GM23248 (cell line): ENCODE data around the gene RTN4R. TPM values are rescaled to one million over a fixed set of nuclear protein-coding genes. Genes with fewer than 3 reads are reported as not detected.

Source experiments
- DNase-seq: peaks from one replicate; pipeline ENCODE4 v3.0.0-alpha.2; 2015
- H2AFZ ChIP-seq: fragments of 200-600 bp; sonication (generic); 2 replicates; pipeline ENCODE4 v1.6.1; 2016; ENCODE audit warnings: antibody characterized with exemption
- H3F3A ChIP-seq: fragments of 200-600 bp; sonication (generic); 2 replicates; pipeline ENCODE4 v1.6.1; 2016; ENCODE audit warnings: mild to moderate bottlenecking, antibody characterized with exemption, mixed run types; ENCODE audit not compliant: insufficient read depth
- H3K27ac ChIP-seq: fragments of 200-600 bp; sonication (generic); 2 replicates; pipeline ENCODE4 v1.5.1; 2016; ENCODE audit warnings: mild to moderate bottlenecking
- H3K27me3 ChIP-seq: fragments of 200-600 bp; sonication (generic); replicated peaks from 2 replicates; pipeline ENCODE4 v1.6.1; 2016; ENCODE audit warnings: mild to moderate bottlenecking; ENCODE audit not compliant: insufficient read depth
- H3K36me3 ChIP-seq: fragments of 200-600 bp; sonication (generic); 2 replicates; pipeline ENCODE4 v1.6.1; 2016; ENCODE audit warnings: low read depth, mild to moderate bottlenecking
- H3K4me1 ChIP-seq: fragments of 200-600 bp; sonication (generic); 2 replicates; pipeline ENCODE4 v1.6.1; 2016; ENCODE audit warnings: mild to moderate bottlenecking; ENCODE audit not compliant: insufficient read depth
- H3K4me2 ChIP-seq: fragments of 200-600 bp; sonication (generic); one replicate; pipeline ENCODE4 v1.6.1; 2016; ENCODE audit warnings: mild to moderate bottlenecking; ENCODE audit not compliant: unreplicated experiment
- H3K4me3 ChIP-seq: fragments of 200-600 bp; sonication (generic); 2 replicates; pipeline ENCODE4 v1.5.1; 2016; ENCODE audit warnings: mild to moderate bottlenecking
- H3K79me2 ChIP-seq: fragments of 200-600 bp; sonication (generic); 2 replicates; pipeline ENCODE4 v1.6.1; 2016; ENCODE audit warnings: mild to moderate bottlenecking; ENCODE audit not compliant: insufficient read depth
- H3K9ac ChIP-seq: fragments of 200-600 bp; sonication (generic); 2 replicates; pipeline ENCODE4 v1.6.1; 2016; ENCODE audit warnings: mild to moderate bottlenecking
- H3K9me2 ChIP-seq: fragments of 200-600 bp; sonication (generic); 2 replicates; pipeline ENCODE4 v1.6.1; 2016; ENCODE audit warnings: mixed run types, mild to moderate bottlenecking, moderate library complexity; ENCODE audit not compliant: insufficient read depth
- H3K9me3 ChIP-seq: fragments of 200-600 bp; sonication (generic); one replicate; pipeline ENCODE4 v1.6.1; 2017; ENCODE audit warnings: low read depth
- H4K20me1 ChIP-seq: fragments of 200-600 bp; sonication (generic); 2 replicates; pipeline ENCODE4 v1.6.0; 2016; ENCODE audit not compliant: insufficient read depth
- EZH2 ChIP-seq: fragments of 200-600 bp; sonication (generic); IDR thresholded peaks from 2 replicates; pipeline ENCODE4 v1.6.1; 2018; ENCODE audit warnings: antibody characterized with exemption, mild to moderate bottlenecking; ENCODE audit not compliant: insufficient read depth, poor library complexity, severe bottlenecking
- EZH2phosphoT487 ChIP-seq: fragments of 200-600 bp; sonication (generic); IDR thresholded peaks from 2 replicates; pipeline ENCODE4 v1.6.1; 2018; ENCODE audit warnings: antibody characterized with exemption, moderate library complexity, mild to moderate bottlenecking, low read depth; ENCODE audit not compliant: insufficient read depth
- WGBS, 2 experiments: methylation state at CpG; one replicate each; pipeline ENCODE4 v1.1.6; 2015 to 2017; ENCODE audit warnings: low lambda C conversion rate in 2 of 2, low coverage in 1 of 2; ENCODE audit errors: missing lambda C conversion rate in 2 of 2; 5-methylcytosine and 5-hydroxymethylcytosine counted together
- in situ Hi-C: fragments of 300-500 bp; cut with MboI; formaldehyde crosslinking; loops from 2 replicates; pipeline ENCODE4 v1.15.0; 2020
- polyA plus RNA-seq: library from polyadenylated mRNA; unstranded; fragments of >200 nt; fragmentation: Nextera tagmentation; extraction: Ambion mirVana; gene quantifications from 2 replicates; pipeline ENCODE4 v1.2.1, GENCODE V29; 2016
- total RNA-seq: library from RNA; depleted of rRNA; stranded (reverse); fragments of >200 nt; shearing (Covaris generic); gene quantifications from 2 replicates; pipeline ENCODE4 v1.2.3, GENCODE V29; 2014

The RTN4R gene
- total and polyA plus RNA-seq, 2 experiments from 2014 or later = 0.25 TPM; not detected in 1

DNA sequence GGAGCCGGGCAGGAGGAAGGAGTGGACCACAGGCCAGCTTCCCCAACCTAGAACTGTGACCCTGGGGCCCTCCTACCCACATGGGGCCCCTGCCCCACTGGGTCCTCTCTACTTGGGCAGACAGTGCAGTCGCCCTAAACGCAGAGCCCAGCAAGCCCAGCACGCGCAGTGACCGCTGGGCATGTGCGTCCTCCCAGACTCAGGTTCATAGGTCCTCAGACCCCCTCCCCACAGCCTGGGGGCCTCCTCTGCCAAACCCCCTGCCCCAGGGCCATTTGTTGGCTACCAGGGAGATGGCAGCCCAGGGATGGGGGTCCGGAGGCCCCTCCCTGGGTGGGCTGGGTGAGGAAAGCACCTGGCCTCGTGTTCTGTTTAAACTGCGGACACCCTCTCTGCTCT is 23.9 kb downstream of the RTN4R start:
- Histone ChIP-seq H4K20me1 (no peaks in the 10 kb centered on the region), H3K79me2 (no peaks in the 10 kb centered on the region), H3F3A (no peaks in the 10 kb centered on the region), H3K4me2 (no peak overlapping the region), H3K27me3 (no peaks in the 10 kb centered on the region), H3K9ac (no peak overlapping the region), H3K4me3 (no peak overlapping the region), H3K4me1 (peaks cover 5% of the 10 kb centered on the region), H2AFZ (no peak overlapping the region), H3K9me3 (no peaks in the 10 kb centered on the region), H3K27ac (no peak overlapping the region), H3K36me3 (no peaks in the 10 kb centered on the region), H3K9me2 (no peaks in the 10 kb centered on the region)
- in situ Hi-C loops = no loop called here
- TF ChIP-seq EZH2 (no peak), EZH2phosphoT487 (no peak)
- WGBS, 2 experiments = 72 to 75% methylated on average over 4 to 10 of the region's 10 CpGs
- DNase-seq = no peak

- in situ Hi-C loops = no loop called here
- Histone ChIP-seq H3K36me3 (no peaks in the 10 kb centered on the region), H3K9me3 (no peaks in the 10 kb centered on the region), H3F3A (no peaks in the 10 kb centered on the region), H3K9me2 (no peaks in the 10 kb centered on the region), H3K27ac (no peak overlapping the region), H3K79me2 (no peaks in the 10 kb centered on the region), H4K20me1 (no peaks in the 10 kb centered on the region), H3K4me3 (peak overlapping the region; percentile 45; the same call in 1 of the 2 replicates), H3K27me3 (no peaks in the 10 kb centered on the region), H3K4me1 (peaks cover 5% of the 10 kb centered on the region), H3K9ac (peak overlapping the region; percentile 40; the same call in 1 of the 2 replicates), H3K4me2 (peak overlapping the region; percentile 57), H2AFZ (peak overlapping the region; percentile 77)
- peak; percentile 81 for DNase-seq
- TF ChIP-seq EZH2 = no peak
- TF ChIP-seq EZH2phosphoT487 = no peak
- WGBS, 2 experiments = 31 to 43% methylated on average over 9 to 16 of the region's 16 CpGs
Observed at GRCh38 chr22:20243537-20244249, 24.4 kb downstream of the RTN4R start.

DNA sequence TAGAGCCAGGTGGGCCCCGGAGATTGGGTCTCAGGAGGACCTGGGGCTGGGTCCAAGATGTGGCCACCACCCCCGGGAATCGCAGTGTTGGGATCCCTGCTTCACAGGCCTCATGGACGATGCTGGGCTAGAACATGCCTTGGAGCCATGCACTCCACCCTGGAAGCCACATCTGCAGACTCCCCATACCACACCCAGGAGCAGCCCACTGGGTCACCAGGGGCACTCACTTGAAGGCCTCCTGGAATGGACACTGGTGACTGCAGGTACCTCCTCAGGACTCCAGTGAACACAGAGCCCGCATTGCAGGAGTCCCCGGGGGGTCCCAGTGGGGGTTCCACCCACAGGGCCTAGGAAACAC is 25.0 kb downstream of the RTN4R start:
- TF ChIP-seq EZH2phosphoT487 = no peak
- no peak for TF ChIP-seq EZH2
- H3K27me3 ChIP-seq = no peaks in the 10 kb centered on the region
- H3K9me2 ChIP-seq = no peaks in the 10 kb centered on the region
- in situ Hi-C loops = no loop called here
- no peaks in the 10 kb centered on the region for H3F3A ChIP-seq
- no peaks in the 10 kb centered on the region for H3K9me3 ChIP-seq
- peak overlapping the region; percentile 45; the same call in 1 of the 2 replicates for H3K4me3 ChIP-seq
- H3K4me1 ChIP-seq = peaks cover 5% of the 10 kb centered on the region
- no peak for DNase-seq
- 50 to 56% methylated on average over 6 of the region's 6 CpGs for WGBS, 2 experiments
- no peak overlapping the region for H3K27ac ChIP-seq
- H3K9ac ChIP-seq = peak overlapping the region; percentile 40; the same call in 1 of the 2 replicates
- H3K79me2 ChIP-seq = no peaks in the 10 kb centered on the region
- no peaks in the 10 kb centered on the region for H4K20me1 ChIP-seq
- H3K36me3 ChIP-seq = no peaks in the 10 kb centered on the region
- H2AFZ ChIP-seq = peak overlapping the region; percentile 77
- peak overlapping the region; percentile 57 for H3K4me2 ChIP-seq

DNA sequence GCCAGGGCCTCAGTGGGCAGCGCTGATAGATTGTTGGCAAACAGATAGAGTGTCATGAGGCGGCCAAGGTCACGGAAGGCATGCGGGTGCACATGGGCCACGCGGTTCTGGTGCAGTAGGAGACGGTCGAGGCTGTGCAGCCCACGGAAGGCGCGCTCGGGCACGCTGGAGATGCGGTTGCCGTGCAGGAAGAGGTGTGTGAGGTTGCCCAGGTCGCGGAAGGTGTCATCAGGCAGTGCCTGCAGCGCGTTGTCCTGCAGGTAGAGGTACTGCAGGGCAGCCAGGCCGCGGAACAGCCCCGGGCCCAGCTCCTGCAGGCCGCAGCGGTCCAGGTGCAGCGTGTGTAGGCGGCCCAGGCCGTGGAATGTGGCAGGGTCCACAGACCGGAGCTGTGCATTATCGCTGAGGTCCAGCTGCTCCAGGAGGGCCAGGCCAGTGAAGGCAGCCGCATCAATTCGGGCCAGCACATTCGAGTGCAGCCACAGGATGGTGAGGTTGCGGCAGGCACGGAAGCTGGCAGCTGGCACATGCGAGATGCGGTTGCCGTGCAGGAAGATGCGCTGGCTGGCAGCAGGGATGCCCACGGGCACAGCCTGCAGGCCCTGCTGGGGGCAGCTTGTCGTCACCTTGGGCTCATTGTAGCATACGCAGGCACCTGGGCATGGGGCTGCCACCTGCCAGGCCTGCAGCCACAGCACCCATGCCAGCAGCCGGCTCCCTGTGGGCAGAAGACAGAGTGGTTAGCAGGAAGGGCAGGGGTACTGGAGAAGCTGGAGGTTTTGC is 25.5 kb downstream of the RTN4R start:
- H3K79me2 ChIP-seq = no peaks in the 10 kb centered on the region
- no peak for TF ChIP-seq EZH2
- TF ChIP-seq EZH2phosphoT487 = no peak
- no peaks in the 10 kb centered on the region for H3K9me3 ChIP-seq
- peaks cover 5% of the 10 kb centered on the region for H3K4me1 ChIP-seq
- no peaks in the 10 kb centered on the region for H4K20me1 ChIP-seq
- H3K4me2 ChIP-seq = no peak overlapping the region
- no peaks in the 10 kb centered on the region for H3K27me3 ChIP-seq
- in situ Hi-C loops = no loop called here
- 96% methylated on average over 41 to 42 of the region's 42 CpGs for WGBS, 2 experiments
- no peak overlapping the region for H3K4me3 ChIP-seq
- no peaks in the 10 kb centered on the region for H3K9me2 ChIP-seq
- H3K27ac ChIP-seq = no peak overlapping the region
- no peak overlapping the region for H3K9ac ChIP-seq
- DNase-seq = no peak
- peak overlapping the region; percentile 77; the same call in 1 of the 2 replicates for H2AFZ ChIP-seq
- H3K36me3 ChIP-seq = no peaks in the 10 kb centered on the region
- H3F3A ChIP-seq = no peaks in the 10 kb centered on the region
